BE2C (cell line): ENCODE measurements around the gene KCP.

Source experiments
- DNase-seq: peaks from one replicate; pipeline ENCODE4 v3.0.0-alpha.2; 2020
- H3K27me3 ChIP-seq: fragments of 250-450 bp; sonication (Bioruptor Pico); 2 replicates; pipeline ENCODE4 v1.5.1; 2020; ENCODE audit warnings: mild to moderate bottlenecking
- H3K36me3 ChIP-seq: fragments of 250-450 bp; sonication (Bioruptor Pico); 2 replicates; pipeline ENCODE4 v1.5.1; 2020; ENCODE audit warnings: mild to moderate bottlenecking
- H3K4me1 ChIP-seq: fragments of 250-450 bp; sonication (Bioruptor Pico); 2 replicates; pipeline ENCODE4 v1.5.1; 2020
- H3K4me3 ChIP-seq: 2 replicates; pipeline ENCODE4 v1.5.1; 2011; ENCODE audit warnings: low read depth, low read length
- H3K9me3 ChIP-seq: fragments of 250-450 bp; sonication (Bioruptor Pico); 2 replicates; pipeline ENCODE4 v1.5.1; 2020
- CTCF ChIP-seq: IDR thresholded peaks from 2 replicates; pipeline ENCODE4 v1.5.1; 2012; ENCODE audit warnings: mild to moderate bottlenecking, low read depth, low read length

Gene KCP

GRCh38 chr7:128862571-128863432 is 47.7 kb downstream of the KCP start, which contains the start of gene ATP6V1F:
Gene ATP6V1F (plus strand): TSS chr7:128862856. CDS start chr7:128862905, 49 bp downstream.
- no peaks in the 10 kb centered on the region for H3K9me3 ChIP-seq
- peak within 1 kb of the TSS; percentile 82 for H3K4me3 ChIP-seq
- peaks cover 9% of the 10 kb centered on the region for H3K4me1 ChIP-seq
- DNase-seq: peak; percentile 99
- no peak for TF ChIP-seq CTCF
- peaks cover 13% of the 10 kb centered on the region for H3K36me3 ChIP-seq
- no peaks in the 10 kb centered on the region for H3K27me3 ChIP-seq

DNA sequence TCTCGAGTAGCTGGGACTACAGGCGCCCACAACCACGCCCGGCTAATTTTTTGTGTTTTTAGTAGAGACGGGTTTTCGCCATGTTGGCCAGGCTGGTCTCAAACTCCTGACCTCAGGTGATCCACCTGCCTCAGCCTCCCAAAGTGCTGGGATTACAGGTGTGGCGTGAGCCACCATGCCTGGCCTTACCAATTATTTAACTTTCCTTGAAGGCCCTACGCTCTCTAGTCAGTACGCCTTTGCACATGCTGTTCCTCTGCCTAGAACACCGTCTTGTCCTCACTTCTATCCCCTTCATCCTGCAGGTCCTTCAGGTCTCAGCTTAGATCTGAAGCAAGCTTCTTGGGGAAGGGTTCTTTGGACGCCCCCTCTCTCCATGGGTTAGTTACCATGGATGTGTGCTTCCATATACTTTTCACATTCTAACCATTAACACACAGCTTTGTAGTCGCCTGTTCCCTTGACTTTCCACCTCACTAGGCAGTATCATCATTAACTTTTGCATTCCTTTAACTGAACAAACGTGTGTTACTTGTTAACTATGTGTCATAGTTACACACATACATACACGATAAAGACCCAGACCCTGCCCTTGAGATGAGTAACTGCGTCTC is 48.4 kb downstream of the KCP start:
- H3K36me3 ChIP-seq: peaks cover 13% of the 10 kb centered on the region
- DNase-seq: no peak
- H3K4me1 ChIP-seq: peaks cover 8% of the 10 kb centered on the region; the same call in 1 of the 2 replicates
- no peaks in the 10 kb centered on the region for H3K27me3 ChIP-seq
- H3K4me3 ChIP-seq: peak overlapping the region; percentile 82
- H3K9me3 ChIP-seq: no peaks in the 10 kb centered on the region
- TF ChIP-seq CTCF: no peak

- H3K9me3 ChIP-seq: no peaks in the 10 kb centered on the region
- H3K27me3 ChIP-seq: no peaks in the 10 kb centered on the region
- peak; percentile 39 for TF ChIP-seq CTCF
- no peak overlapping the region for H3K4me3 ChIP-seq
- H3K36me3 ChIP-seq: peaks cover 9% of the 10 kb centered on the region
- no peak for DNase-seq
- peaks cover 8% of the 10 kb centered on the region; the same call in 1 of the 2 replicates for H3K4me1 ChIP-seq
These were observed 50.1 kb downstream of the KCP start for GRCh38 chr7:128860158-128861073.

GRCh38 chr7:128859232-128860157 is 51.0 kb downstream of the KCP start:
- Histone ChIP-seq H3K9me3 (no peaks in the 10 kb centered on the region), H3K4me3 (no peak overlapping the region), H3K36me3 (peaks cover 6% of the 10 kb centered on the region; the same call in 1 of the 2 replicates), H3K27me3 (no peaks in the 10 kb centered on the region), H3K4me1 (peaks cover 8% of the 10 kb centered on the region; the same call in 1 of the 2 replicates)
- no peak for DNase-seq
- no peak for TF ChIP-seq CTCF
